ENCODE measurements around the gene TLCD3B.

DNA sequence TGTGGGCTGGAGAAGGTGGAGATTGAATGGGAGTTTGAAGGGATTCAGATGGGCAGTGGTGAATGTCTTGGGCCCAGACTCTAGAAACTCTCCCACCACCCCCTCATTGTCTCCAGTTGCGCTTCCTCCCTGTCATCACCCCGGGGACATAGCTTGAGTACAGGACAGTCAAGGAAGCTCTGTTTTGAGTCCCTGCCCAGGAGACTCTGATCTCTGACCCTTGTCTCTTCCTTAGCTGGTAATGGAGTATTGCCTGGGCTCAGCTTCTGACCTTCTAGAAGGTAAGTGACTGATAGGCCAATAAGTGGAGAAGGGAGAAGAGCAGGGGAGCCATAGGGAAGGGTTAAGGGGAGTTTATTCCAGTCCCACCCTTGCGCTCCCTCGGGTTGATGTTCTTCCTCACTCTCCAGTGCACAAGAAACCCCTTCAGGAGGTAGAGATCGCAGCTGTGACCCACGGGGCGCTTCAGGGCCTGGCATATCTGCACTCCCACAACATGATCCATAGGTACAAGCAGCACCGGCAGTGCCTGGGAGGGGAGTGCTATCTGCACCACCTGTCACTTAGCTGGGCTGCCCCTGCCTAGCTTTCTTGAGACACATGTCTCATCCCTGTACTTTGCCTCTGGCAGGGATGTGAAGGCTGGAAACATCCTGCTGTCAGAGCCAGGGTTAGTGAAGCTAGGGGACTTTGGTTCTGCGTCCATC, 52.4 kb downstream of the TLCD3B start:
- TF ChIP-seq ZFP30 (CRISPR knock-in tag; IDR thresholded peaks at IDR 0.05) = no peak
- TF ChIP-seq PATZ1 (CRISPR knock-in tag; IDR thresholded peaks at IDR 0.05; ENCODE audit: borderline replicate concordance) = no peak

All from SK-N-SH treated with all-trans-retinoic acid at 6 μM for 48 hours (cell line).